GM18517 (cell line): ENCODE data around the gene NTRK2.
A peak's percentile ranks its signal among the peaks of the same experiment; 100 is the strongest.

ENCODE experiments used
- ATAC-seq: cut with Tn5 transposase; IDR thresholded peaks from one replicate; pipeline ENCODE4 v1.9.1; 2021; ENCODE audit warnings: mild to moderate bottlenecking, moderate library complexity; ENCODE audit not compliant: unreplicated experiment

Gene NTRK2

GRCh38 chr9:84812847-84813246 is 143.3 kb downstream of the NTRK2 start:
- ATAC-seq = no peak

- no peak for ATAC-seq
These were observed 146.0 kb downstream of the NTRK2 start for GRCh38 chr9:84815554-84815953.

- no peak for ATAC-seq
These were observed 147.5 kb downstream of the NTRK2 start for GRCh38 chr9:84817038-84817437.

GRCh38 chr9:84818791-84819190 is 149.3 kb downstream of the NTRK2 start:
- no peak for ATAC-seq

- no peak for ATAC-seq
These were observed 150.0 kb downstream of the NTRK2 start for GRCh38 chr9:84819491-84819991.

- ATAC-seq = no peak
These were observed 151.9 kb downstream of the NTRK2 start for GRCh38 chr9:84821431-84821830.

- ATAC-seq = peak; percentile 49
These were observed 153.2 kb downstream of the NTRK2 start for GRCh38 chr9:84822589-84823233.

- ATAC-seq = peak; percentile 74
These were observed 154.1 kb downstream of the NTRK2 start for GRCh38 chr9:84823421-84824271.

- ATAC-seq = no peak
These were observed 157.8 kb downstream of the NTRK2 start for GRCh38 chr9:84827216-84827765.

- no peak for ATAC-seq
These were observed 158.5 kb downstream of the NTRK2 start for GRCh38 chr9:84828046-84828445.

GRCh38 chr9:84829471-84829870 is 159.9 kb downstream of the NTRK2 start:
- ATAC-seq = no peak

- ATAC-seq = no peak
These were observed 160.6 kb downstream of the NTRK2 start for GRCh38 chr9:84829997-84830696.

- ATAC-seq = no peak
These were observed 161.8 kb downstream of the NTRK2 start for GRCh38 chr9:84831377-84831776.

GRCh38 chr9:84832453-84832852 is 162.9 kb downstream of the NTRK2 start:
- no peak for ATAC-seq

- no peak for ATAC-seq
These were observed 164.9 kb downstream of the NTRK2 start for GRCh38 chr9:84834426-84834825.

GRCh38 chr9:84835745-84836144 is 166.2 kb downstream of the NTRK2 start:
- no peak for ATAC-seq

- no peak for ATAC-seq
These were observed 169.3 kb downstream of the NTRK2 start for GRCh38 chr9:84838879-84839278.

GRCh38 chr9:84839541-84839940 is 170.0 kb downstream of the NTRK2 start:
- no peak for ATAC-seq

- ATAC-seq = no peak
These were observed 172.4 kb downstream of the NTRK2 start for GRCh38 chr9:84841931-84842330.

- ATAC-seq = no peak
These were observed 173.8 kb downstream of the NTRK2 start for GRCh38 chr9:84843175-84843824.
